Right forelimb (tissue), 1 donor: ENCODE measurements around the gene BCL7A.

Source experiments
- DNase-seq: peaks from one replicate; pipeline ENCODE4 v3.0.0-alpha.2; 2018

Gene BCL7A

DNA sequence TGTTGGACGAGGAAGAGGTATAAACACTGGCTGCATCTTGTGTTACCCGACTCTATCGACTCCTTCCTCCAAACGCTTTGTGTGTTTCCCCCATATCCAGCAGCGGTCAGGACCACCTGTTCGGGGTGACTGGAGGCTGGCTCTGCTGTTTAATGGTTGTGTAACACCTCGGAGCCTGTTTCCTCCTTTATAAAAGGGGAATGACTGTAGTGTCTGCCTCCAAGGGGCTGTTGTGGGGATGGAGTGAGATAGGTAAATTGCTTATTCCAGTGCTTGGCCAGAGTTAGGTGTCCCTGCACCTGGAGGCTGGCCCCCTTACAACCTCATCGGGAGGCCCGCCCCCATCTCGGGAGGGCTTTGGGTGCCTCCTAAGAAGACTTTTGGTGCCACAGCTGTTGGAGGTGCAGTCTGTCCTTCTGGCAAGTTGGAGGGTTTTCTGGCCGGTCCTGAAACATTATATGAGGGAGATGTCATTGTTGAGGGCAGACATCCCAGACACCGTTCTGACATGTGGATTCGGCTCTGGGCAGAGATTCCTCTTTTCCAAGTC lies 57.9 kb downstream of the BCL7A start:
- no peak for DNase-seq

DNA sequence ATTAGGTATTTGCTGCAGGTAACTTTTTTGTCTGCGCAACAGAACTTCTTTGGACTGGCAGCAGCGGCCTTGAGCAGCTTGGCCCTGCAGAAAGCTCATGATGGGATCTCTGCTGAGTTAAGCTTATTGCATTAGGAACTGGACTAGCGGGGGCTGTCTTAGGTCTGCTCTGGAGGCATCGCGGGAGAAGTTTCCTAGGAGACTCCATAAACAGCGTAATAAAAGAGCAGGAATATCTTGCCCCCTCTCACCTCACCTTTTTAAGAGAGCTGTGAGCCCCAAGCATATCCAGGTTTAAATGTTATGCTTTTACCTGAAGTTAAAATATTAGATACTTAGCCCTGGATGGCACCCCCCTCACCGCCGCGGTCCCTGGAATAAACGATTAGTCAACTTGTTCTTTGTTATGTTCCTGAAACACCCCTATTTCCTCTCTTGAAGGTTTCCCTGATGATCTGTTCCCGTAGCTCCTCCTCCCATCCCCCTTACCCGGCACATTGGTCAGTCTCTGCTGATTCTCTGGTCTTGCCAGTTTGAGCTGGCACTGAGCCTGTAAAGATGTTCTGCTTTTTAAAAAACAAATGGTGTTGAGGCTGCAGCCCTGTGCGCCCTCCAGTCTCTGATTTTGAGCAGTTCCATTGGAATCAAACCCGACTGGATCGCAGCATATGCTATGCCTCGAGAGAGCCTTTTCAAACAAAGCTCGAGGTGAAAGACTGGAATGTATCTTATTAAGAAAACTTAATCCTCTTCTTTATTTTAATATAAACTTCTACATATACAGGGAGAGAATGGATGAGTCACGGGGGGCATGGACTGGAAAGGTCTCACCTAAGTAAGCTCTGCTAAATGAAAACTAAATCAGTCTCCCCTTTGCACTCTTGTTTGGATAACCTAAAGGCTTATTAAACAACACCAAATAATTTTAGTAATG lies 58.7 kb downstream of the BCL7A start:
- no peak for DNase-seq

DNA sequence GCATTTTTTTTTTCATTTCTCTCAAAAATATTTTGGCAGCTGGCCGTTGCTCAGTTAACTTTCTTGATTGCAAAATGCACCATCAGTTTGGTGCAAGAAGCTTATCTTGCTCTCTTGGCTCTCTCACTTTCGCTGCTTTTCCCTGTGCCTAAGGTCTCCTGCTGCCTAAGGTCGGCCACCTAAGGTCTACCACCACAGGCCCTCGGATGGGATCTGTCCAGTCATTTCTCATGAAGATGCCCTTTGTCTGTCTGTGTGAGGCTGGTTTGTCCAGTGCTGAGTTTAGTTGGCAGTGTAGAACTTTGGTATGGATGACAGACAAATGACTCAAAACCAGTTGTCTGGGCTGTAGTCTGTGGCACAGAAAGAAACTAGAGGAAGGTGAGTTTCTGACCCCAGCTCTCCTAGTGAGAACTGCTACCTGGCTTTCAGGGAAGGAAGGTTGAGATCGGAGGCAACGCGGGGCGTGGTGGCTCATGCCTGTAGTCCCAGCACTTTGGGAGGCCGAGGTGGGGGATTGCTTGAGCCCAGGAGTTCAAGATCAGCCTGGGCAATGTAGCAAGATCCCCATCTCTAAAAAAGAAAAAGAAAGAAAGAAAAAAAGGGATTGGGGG lies 59.5 kb downstream of the BCL7A start:
- DNase-seq, result no peak

DNA sequence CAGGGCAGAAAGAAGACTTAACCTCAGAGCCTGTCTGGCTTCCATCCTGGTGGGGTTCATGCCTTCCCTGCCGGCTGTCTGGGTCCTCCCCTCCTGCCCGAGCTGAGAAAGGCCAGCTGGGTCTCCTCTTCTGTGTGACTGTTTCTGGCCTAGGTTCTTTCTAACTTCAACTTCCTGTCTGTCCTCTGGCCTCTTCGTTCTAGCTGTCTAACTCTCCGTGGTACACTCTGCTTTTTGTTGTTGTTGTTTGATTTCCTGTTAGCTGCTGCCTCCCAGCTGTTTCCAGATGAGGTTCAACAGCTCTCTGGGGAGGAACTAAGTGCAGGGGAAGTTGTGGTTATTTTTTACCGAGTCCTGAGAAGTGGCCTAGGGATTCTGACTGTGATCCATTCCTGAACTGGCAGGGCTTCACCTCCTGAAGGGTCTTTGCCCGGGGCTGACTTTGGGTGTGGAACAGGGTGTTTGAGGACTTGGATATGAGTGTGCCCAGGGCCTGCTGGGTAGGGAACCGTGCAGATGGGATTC lies 60.1 kb downstream of the BCL7A start:
- DNase-seq, result no peak

DNA sequence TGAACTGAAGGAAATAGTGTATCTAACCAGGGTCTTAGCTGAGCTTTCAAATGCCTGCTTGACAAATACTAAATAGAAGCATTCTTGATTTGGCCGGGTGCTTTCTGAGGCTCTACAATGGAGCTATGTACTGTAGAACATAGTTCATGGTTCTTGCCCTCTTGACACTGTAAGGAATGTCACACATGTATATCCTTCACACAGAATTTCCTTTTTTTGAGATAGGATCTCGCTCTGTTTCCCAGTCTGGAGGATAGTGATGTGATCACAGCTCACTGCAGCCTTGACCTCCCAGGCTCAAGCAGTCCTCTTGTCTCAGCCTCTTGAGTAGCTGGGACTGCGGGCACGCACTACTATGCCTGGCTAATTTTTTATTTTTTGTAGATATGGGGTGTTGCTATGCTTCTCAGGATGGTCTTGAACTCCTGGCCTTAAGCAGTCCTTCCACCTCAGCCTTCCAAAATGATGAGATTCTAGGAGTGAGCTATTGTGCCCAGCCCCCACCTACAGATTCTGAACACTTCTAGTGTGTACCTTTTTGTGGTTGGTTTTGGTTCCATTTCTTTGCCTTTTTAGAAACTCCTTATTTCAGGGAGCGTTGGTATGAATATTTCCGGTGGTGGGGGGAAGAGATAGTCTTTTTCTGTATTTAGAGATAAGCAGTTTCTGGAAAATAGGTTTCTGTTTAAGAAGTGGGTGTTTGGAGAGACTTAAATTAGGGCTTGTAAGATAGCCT lies 61.1 kb downstream of the BCL7A start:
- no peak for DNase-seq

DNA sequence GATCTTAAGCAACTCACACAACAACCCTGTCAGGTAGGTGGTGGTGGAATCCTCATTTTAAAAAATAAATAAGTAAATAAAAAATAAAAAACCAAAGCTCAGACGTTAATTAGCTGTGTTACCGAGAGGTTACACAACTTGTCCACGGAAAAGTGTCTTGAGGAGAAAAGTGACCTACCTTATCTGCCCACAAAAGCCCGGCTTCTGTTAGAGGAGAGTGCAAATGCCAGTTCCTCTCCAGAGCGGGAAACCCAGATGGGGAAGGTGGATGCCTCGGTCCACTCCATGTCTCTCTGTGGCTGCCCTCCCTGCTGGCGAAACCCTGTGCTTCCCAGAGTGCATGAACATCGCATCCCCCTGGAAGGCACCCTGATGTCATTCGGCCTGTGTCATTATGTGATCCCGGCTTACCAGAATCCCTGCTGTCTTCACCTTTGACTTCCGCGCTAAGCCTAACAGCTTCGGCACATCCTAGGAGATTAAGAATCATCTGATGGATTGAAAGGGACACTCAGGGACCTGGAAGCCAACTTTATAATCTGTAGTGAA lies 63.2 kb downstream of the BCL7A start:
- DNase-seq, result no peak

DNA sequence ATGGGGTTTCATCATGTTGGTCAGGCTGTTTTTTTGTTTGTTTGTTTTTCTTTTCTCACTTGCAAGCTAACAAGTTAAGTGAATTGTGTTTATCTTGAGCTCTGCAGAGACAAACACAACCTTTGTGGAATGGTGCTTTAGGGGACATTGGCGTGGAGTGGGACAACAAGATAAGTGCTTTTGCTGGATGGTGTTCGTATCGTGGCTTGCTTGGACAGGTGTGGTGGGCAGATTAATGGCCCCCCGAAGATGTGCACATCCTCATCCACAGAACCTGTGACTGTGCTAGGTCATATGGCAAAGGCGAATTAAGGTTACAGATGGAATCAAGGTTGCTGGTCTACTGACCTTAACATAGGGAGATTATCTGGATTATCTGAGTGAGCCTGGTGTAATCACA lies 63.9 kb downstream of the BCL7A start:
- no peak for DNase-seq

DNA sequence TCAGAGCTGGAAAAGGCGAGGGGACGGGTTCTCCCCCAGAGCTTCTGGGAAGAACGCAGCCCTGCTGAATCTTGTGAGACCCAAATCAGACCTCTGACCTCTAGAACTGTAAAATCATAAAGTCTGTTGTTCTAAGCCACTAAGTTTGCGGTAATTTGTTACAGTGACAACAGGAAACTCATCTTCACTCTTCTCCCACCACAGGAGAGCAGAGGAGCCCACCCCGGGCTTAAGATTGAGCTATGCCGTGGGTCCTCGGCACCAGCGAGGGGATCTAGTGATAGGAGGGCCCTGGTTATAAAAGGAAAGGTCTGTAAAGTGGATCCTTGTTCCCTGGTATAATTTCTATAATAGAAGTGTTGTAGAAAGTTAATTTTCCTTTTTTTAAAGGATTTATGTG lies 64.4 kb downstream of the BCL7A start:
- DNase-seq, result no peak

DNA sequence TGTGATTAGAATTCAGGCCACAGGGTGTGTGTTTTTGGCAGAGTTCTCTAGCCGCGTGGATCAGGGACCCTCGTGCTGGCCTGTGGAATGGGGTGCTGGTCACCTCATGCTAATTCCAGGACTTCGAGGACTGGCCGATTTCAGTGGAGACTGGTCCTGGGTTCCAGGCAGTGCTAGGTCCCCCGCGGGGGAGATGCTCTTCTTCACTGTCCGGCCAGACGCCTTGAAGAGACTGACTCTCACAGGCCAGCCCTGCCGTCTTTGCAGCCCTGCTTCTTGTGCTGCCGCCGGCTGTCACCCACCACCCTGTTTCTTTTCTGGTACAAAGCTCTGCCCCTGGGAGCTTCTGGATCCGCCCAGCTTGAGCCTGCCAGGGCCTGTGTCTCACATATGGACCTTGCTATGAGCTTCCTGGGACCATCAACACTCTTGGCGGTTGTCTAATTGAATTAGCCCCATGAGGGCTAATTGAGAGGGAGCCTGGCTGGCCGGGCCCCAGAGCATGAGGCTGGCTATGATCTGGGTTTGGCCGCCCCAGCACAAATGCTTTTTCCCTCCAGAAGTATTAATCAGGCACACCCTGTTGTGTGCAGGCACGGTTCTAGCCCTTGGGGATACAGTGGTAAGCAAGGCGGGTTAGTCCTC lies 65.1 kb downstream of the BCL7A start:
- DNase-seq, result no peak

DNA sequence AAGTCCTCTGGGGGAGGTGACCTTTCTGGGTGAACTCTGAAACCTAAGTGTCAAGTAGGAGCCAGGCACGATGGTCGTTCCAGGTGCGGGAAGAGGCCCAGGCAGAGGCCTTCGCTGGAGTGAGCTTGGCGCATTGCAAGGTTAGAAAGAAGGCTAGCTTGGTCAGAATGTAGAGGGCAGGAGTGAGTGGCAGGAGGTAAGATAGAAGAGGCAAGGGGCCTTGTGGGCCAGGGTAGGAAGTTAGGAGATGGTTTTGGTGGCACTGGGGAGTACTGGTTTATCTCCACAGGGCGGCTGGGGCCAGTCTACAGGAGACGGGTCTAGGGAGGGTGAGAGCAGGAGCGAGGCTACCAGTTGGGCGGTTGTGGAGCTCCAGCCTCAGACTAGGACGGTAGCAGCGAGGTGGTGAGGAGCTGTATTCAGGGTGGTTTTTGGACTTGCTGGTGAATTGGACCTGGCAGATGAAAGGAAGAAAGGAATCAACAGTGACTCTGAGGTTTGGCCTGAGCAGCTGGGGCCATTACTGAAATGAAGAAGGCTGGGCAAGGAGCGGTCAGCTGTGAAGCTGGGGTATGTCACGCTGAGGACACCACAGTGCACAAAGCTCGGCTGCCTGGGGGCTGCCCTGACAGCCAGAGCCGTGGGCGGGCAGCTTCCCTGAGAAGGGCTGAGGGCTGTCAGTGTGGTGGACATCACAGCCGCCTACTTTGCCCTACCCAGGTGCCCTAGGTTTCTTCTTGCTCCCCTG lies 65.9 kb downstream of the BCL7A start:
- no peak for DNase-seq

DNA sequence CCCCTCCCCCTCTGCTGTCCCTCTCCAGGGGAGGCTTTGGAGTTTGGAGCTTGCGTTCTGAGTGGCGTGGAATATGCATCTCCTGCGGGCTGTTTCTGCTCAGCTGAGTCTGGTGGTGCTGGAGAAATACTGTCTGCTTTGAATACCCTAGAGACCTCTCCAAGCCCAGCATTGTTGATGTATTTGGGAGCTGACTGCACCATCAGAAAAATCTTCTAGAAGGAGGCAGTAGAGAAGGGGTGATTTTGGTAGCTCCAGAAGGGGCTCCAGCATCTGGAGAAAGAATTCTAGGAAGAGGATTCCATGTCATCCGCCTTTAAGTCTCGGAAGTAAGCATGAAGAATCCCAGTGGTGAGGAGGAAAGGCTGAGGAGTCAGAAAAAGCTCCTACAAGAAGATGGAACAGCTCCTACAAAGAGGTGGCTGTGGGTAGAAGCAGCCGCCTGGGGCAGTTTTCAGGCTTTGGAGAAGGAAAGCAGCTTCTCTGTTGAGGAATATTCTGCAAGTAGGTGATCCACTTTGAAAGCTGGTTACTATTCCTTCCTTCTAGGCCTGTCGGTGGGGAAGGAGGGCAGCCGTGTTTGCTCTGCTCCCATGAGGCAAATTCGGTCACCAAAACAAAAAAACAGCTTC lies 66.6 kb downstream of the BCL7A start:
- no peak for DNase-seq

DNA sequence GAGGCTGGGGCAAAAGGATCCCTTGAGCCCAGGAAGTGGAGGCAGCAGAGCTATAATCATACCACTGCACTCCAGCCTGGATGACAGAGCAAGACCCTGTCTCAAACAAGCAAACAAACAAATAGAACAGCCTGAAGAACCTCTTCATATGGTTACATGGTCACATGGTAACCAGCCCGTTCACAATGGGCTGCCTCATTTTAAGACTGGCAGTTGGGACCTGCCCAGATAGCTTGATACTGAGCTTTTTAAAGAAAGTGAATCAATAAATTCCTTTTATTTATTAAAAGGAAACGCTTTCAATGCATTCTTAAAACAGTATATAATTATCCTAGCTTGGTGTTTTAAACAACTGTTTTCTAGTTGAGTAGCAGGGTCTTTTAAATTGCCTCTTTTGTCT lies 67.4 kb downstream of the BCL7A start:
- DNase-seq, result no peak

DNA sequence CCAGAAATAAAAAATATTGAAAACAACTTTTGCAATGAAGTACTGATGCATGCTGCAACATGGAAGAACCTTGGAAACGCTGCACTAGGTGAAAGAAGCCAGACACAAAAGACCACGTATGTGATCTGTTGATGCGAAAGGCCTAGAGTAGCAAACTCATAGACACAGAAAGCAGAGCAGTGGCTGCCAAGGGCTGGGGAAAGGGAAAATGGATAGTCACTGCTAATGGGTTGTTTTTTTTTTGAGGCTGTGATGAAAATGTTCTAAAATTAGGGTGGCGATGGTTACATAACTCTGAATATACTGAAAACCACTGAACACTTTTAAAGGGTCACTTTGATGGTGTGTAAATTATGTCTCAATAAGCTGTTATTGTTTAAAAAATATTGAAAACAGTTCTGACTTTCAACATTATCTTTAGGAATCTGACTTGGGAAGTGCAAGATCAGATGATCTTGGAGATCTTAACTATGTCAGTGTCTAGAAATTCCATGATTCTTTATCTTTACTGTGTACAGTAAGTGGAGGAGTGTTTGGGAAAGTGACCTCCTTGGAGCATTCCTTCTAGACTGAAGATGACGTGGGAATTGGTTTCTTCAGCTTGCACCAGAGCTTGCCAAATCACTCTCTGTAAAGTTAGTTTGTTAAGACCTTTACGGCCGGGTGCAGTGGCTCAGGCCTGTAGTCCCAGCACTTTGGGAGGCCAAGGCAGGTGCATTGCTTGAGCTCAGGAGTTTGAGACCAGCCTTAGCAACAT lies 69.3 kb downstream of the BCL7A start:
- no peak for DNase-seq

DNA sequence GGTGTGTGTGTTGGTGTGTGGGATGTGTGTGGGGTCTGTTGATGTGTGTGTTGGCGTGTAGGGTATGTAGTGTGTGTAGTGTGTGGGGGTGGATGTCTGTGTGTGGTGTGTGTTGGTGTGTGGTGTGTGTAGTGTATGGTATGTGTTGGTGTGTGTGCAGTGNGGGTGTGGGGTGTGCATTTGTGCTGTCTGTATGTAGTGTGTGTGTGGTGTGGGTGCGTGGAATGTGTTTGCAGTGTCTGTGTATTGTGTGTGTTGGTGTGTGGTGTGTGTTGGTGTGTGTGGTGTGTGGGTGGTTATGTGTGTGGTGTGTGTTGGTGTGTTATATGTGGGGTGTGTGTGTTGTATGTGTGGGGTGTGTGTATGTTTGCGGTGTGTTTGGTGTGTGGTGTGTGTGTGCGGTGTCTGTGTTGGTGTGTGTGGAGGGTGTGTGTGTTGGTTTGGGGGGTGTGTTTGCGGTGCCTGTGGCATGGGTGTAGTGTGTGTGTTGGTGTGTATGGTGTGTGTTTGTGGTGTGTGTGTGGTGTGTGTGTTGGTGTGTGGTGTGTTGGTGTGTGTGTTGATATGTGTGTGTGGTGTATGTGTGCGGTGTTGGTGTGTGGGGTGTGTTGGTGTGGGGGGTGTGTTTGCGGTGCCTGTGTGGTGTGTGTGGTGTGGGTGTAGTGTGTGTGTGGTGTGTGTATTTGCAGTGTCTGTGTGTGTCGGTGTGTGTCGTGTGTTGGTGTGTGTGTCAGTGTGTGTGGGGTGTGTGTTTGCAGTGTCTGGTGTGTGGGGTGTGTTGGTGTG lies 71.6 kb downstream of the BCL7A start:
- no peak for DNase-seq

DNA sequence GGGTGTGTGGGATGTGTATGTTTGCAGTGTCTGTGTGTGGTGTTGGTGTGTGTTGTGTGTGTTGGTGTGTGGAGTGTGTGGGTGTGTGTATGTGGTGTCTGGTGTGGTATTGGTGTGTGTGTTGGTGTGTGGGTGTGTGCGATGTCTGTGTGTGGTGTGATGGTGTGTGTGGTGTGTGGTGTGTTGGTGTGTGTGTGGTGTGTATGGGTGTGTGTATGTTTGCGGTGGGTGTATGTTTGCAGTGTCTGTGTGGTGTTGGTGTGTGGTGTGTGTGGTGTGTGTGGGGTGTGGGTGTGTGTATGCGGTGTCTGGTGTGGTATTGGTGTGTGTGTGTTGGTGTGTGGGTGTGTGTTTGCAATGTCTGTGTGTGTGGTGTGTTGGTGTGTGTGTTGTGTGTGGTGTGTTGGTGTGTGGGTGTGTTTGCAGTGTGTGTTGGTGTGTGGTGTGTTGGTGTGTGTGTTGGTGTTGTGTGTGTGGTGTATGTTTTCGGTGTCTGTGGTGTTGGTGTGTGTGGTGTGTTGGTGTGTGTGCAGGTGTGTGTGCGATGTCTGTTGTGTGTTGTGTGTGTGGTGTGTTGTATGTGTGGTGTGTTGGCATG lies 72.6 kb downstream of the BCL7A start:
- no peak for DNase-seq

DNA sequence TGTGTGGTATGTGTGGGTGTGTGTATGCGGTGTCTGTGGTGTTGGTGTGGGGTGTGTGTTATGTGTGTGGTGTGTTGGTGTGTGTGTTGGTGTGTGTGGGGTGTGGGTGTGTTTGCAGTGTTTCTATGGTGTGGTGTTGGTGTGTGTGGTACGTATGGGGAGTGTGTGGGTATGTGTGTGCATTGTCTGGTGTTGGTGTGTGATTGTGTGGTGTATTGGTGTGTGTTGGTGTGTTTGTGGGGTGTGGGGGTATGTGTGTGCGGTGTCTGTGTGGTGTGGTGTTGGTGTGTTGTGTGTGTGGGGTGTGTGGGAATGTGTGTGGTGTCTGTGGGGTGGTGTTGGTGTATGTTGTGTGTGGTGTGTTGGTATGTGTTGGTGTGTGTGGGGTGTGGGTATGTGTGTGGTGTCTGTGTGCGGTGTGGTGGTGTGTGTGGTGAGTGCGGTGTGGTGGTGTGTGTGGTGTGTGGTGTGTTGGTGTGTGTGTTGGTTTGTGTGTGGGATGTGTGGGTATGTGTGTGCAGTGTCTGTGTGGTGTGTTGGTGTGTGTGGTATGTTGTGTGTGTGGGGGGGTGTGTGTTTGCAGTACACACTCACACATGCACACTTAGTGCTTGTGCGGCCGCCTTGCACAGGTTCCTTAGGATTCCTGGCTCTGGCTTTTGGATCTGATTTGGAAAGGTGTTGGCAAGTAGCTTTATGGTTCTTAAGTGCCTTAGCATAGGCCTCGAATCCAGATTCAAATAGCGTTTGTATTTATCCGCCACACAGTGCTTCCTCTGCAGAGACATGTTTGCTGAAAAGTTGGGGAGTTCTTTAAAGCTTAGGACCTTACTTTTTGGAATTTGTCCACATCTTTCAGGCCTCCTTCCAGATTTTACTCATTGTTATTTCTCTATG lies 73.3 kb downstream of the BCL7A start:
- DNase-seq, result no peak

DNA sequence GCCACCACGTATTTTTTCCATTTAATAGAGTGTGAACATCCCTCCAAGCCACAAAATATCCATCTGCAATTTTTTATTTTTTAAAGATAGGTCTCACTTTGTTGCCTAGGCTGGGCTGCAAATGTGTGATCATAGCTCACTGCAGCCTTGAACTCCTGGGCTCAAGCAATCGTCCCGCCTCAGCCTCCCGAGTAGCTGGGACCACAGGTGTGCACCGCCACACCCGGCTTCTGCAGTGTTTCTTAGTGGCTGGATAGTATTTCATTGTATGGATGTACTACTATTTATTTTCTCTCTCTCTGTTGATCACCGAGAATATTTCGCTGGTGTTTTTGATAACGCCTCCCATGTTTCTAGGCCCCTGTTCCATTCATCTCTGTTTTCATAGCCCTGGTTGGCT lies 74.3 kb downstream of the BCL7A start:
- DNase-seq, result no peak

DNA sequence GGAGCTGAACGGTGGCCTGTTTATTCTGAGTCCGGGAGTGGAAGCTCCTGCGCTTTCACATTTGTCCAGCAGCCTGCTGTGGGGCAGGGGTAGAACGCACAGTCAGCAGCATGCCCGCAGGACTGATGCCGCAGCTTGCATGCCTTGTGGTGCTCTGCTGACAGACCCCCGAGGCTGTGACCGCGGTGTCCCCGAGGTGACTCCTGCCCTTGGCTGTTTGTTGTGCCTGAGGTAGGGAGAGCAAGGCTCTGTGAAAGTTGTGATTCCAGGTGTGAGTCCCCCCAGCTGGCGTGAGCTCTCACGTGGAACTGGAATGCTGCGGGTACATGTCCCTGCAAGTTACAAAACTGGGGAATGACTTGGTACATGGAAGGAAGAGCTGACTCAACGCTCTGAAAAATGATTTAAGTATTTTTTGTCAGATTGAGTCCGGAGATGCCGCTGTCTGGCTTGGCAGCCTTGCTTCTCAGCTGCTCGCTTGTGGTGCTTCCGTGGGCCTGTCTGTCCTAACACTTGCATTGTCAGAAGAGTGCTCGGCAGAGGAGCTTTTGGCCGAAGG lies 75.0 kb downstream of the BCL7A start:
- DNase-seq, result no peak
